Measurements from ENCODE around the gene SLC22A3.
"Not testable (repeated sequence)": the region's sequence is repeated elsewhere in the genome, so short reads cannot be mapped to it uniquely, and the experiment has no call there.

The SLC22A3 gene

GRCh38 chr6:160454303-160454702 lies 106.1 kb downstream of the SLC22A3 start:
- H3K27ac ChIP-seq (ENCODE audit: low read depth, low read length), result no peak overlapping the region

DNA sequence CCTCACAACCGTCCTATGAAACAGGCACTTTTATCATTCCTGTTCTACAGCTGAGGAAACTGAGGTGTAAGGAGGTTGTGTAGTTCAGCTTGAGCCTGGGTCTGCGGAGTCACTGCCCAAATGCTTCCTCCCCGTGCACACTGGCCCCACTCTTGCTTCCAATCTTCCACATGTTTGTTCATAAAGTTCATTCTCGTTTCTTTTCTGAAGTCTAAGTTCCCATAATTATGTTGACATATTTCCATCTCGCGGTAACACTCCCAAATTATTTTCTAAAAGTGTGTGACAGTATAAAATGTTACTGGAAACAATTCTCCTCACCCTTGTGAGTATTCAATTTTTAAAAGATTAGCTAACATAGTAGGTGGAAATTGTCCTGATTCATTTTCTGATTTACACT lies 106.9 kb downstream of the SLC22A3 start:
- no peak overlapping the region for H3K27ac ChIP-seq (ENCODE audit: low read depth, low read length)
- H3K4me1 ChIP-seq (ENCODE audit: control insufficient read depth in 1 of 2, insufficient read depth in 2 of 2, low read length in 2 of 2), result peaks cover 0 to 12% of the 10 kb centered on the region in 2 donors
- no peaks in the 10 kb centered on the region for H3K27me3 ChIP-seq (ENCODE audit: control insufficient read depth in 1 of 2, insufficient read depth in 2 of 2, low read length in 2 of 2)
- no peaks in the 10 kb centered on the region for H3K9me3 ChIP-seq (ENCODE audit: control insufficient read depth in 1 of 2, low read length in 2 of 2)
- no peaks in the 10 kb centered on the region for H3K36me3 ChIP-seq (ENCODE audit: control insufficient read depth in 1 of 2, insufficient read depth in 2 of 2, low read length in 2 of 2)
- no peak overlapping the region for H3K9ac ChIP-seq (ENCODE audit: low read depth in 1 of 2, low read length in 2 of 2)
- no peak overlapping the region for H3K4me3 ChIP-seq (ENCODE audit: low read depth in 1 of 2, low read length in 2 of 2)

More at GRCh38 chr6:160454303-160454702, 106.1 kb downstream of the SLC22A3 start:
- H3K4me3 ChIP-seq (ENCODE audit: low read depth in 1 of 2, low read length in 2 of 2), result no peak overlapping the region
- H3K9ac ChIP-seq (ENCODE audit: low read depth in 1 of 2, low read length in 2 of 2), result no peak overlapping the region
- H3K4me1 ChIP-seq (ENCODE audit: control insufficient read depth in 1 of 2, insufficient read depth in 2 of 2, low read length in 2 of 2), result peaks cover 0 to 12% of the 10 kb centered on the region in 2 donors
- no peaks in the 10 kb centered on the region for H3K27me3 ChIP-seq (ENCODE audit: control insufficient read depth in 1 of 2, insufficient read depth in 2 of 2, low read length in 2 of 2)
- no peaks in the 10 kb centered on the region for H3K36me3 ChIP-seq (ENCODE audit: control insufficient read depth in 1 of 2, insufficient read depth in 2 of 2, low read length in 2 of 2)
- H3K9me3 ChIP-seq (ENCODE audit: control insufficient read depth in 1 of 2, low read length in 2 of 2), result no peaks in the 10 kb centered on the region

DNA sequence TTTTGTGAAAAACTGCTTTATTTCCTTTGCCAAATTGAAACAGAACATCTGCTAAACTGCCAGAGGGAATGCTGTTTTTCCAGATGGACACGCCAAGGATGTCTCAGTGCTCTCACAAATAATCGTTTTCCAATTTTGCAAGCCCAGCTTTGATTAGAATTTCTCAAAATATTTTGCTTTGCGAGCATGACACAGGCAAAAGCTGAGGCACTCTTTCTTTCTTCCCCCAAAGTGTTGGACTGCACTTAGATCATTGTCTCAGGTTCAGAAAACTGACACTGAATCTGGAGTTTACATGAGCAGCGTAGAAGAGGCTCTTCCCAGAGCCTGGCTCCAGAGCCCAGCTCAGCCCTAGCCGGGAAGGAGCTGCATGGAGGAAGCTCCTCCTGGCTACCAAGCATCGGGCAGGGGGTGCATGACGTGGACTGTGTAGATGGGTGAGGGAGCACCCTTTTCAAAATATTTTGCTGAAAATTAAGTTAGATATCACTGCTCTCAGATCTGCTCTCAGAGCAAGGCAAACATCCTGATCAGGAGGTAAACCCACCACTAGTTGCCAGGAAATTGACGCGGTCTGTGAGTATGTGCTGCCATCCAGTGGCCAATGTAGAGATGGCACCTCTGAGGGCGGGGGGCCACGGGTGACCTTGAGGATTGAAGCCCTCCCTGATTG lies 107.5 kb downstream of the SLC22A3 start:
- no peak overlapping the region for H3K27ac ChIP-seq (ENCODE audit: low read depth, low read length)
- no peaks in the 10 kb centered on the region for H3K9me3 ChIP-seq (ENCODE audit: control insufficient read depth in 1 of 2, low read length in 2 of 2)
- no peaks in the 10 kb centered on the region for H3K36me3 ChIP-seq (ENCODE audit: control insufficient read depth in 1 of 2, insufficient read depth in 2 of 2, low read length in 2 of 2)
- no peaks in the 10 kb centered on the region for H3K27me3 ChIP-seq (ENCODE audit: control insufficient read depth in 1 of 2, insufficient read depth in 2 of 2, low read length in 2 of 2)
- H3K9ac ChIP-seq (ENCODE audit: low read depth in 1 of 2, low read length in 2 of 2), result peak overlapping the region in 1 of 2 donors; percentile 20
- peak overlapping the region in 1 of 2 donors; percentile 40 for H3K4me3 ChIP-seq (ENCODE audit: low read depth in 1 of 2, low read length in 2 of 2)
- H3K4me1 ChIP-seq (ENCODE audit: control insufficient read depth in 1 of 2, insufficient read depth in 2 of 2, low read length in 2 of 2), result peaks cover 0 to 12% of the 10 kb centered on the region in 2 donors

DNA sequence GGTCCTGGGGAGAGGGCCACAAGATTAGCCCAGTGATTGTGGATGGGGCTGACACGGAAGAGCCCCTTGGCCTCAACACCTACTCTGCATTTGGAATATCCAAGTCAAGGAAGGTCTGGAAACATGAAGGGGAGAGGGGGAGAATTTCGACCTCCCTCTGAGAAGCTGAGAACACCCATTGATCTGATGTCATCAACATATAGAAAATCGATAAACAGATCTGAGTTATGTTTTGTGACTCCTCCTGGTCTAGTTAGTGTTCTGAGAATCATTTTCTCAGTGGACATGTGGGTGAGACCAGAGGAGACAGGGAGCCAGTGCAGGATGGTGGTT lies 108.0 kb downstream of the SLC22A3 start:
- Histone ChIP-seq H3K4me3 (ENCODE audit: low read depth in 1 of 2, low read length in 2 of 2) (no peak overlapping the region), H3K4me1 (ENCODE audit: control insufficient read depth in 1 of 2, insufficient read depth in 2 of 2, low read length in 2 of 2) (peaks cover 0 to 12% of the 10 kb centered on the region in 2 donors), H3K9me3 (ENCODE audit: control insufficient read depth in 1 of 2, low read length in 2 of 2) (no peaks in the 10 kb centered on the region), H3K27me3 (ENCODE audit: control insufficient read depth in 1 of 2, insufficient read depth in 2 of 2, low read length in 2 of 2) (no peaks in the 10 kb centered on the region), H3K36me3 (ENCODE audit: control insufficient read depth in 1 of 2, insufficient read depth in 2 of 2, low read length in 2 of 2) (no peaks in the 10 kb centered on the region), H3K9ac (ENCODE audit: low read depth in 1 of 2, low read length in 2 of 2) (no peak overlapping the region), H3K27ac (ENCODE audit: low read depth, low read length) (no peak overlapping the region)

- Histone ChIP-seq H3K27me3 (ENCODE audit: control insufficient read depth in 1 of 2, insufficient read depth in 2 of 2, low read length in 2 of 2) (no peaks in the 10 kb centered on the region), H3K4me1 (ENCODE audit: control insufficient read depth in 1 of 2, insufficient read depth in 2 of 2, low read length in 2 of 2) (peaks cover 4 to 16% of the 10 kb centered on the region in 2 donors), H3K9me3 (ENCODE audit: control insufficient read depth in 1 of 2, low read length in 2 of 2) (no peaks in the 10 kb centered on the region), H3K4me3 (ENCODE audit: low read depth in 1 of 2, low read length in 2 of 2) (no peak overlapping the region), H3K9ac (ENCODE audit: low read depth in 1 of 2, low read length in 2 of 2) (no peak overlapping the region), H3K27ac (ENCODE audit: low read depth, low read length) (no peak overlapping the region), H3K36me3 (ENCODE audit: control insufficient read depth in 1 of 2, insufficient read depth in 2 of 2, low read length in 2 of 2) (no peaks in the 10 kb centered on the region)
These were observed 109.6 kb downstream of the SLC22A3 start for GRCh38 chr6:160457823-160458222.

- no peak overlapping the region for H3K27ac ChIP-seq (ENCODE audit: low read depth, low read length)
- H3K36me3 ChIP-seq (ENCODE audit: control insufficient read depth in 1 of 2, insufficient read depth in 2 of 2, low read length in 2 of 2), result no peaks in the 10 kb centered on the region
- peaks cover 8 to 9% of the 10 kb centered on the region in 2 donors for H3K4me1 ChIP-seq (ENCODE audit: control insufficient read depth in 1 of 2, insufficient read depth in 2 of 2, low read length in 2 of 2)
- no peaks in the 10 kb centered on the region for H3K27me3 ChIP-seq (ENCODE audit: control insufficient read depth in 1 of 2, insufficient read depth in 2 of 2, low read length in 2 of 2)
- no peaks in the 10 kb centered on the region for H3K9me3 ChIP-seq (ENCODE audit: control insufficient read depth in 1 of 2, low read length in 2 of 2)
- H3K4me3 ChIP-seq (ENCODE audit: low read depth in 1 of 2, low read length in 2 of 2), result no peak overlapping the region
- no peak overlapping the region for H3K9ac ChIP-seq (ENCODE audit: low read depth in 1 of 2, low read length in 2 of 2)
These were observed 113.5 kb downstream of the SLC22A3 start for GRCh38 chr6:160461641-160462040.

DNA sequence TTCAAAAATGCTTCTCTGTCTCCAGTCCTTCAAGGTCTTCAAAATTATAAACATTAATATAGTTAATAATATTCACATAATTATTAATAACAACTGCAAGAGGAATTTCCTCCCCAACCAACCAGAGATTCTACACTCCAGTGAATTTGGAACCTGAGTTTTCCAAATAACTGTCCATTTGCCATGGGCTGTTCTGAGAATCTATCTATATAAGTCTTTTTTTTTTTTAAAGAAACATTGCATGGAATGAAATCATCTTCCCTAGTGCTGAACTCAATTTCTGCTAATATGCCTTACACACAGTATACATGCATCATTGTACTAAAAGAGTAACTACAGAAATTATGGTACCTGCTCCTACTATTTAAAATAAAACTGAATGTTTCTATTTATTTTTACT lies 113.9 kb downstream of the SLC22A3 start:
- Histone ChIP-seq H3K4me1 (ENCODE audit: control insufficient read depth in 1 of 2, insufficient read depth in 2 of 2, low read length in 2 of 2) (peaks cover 8 to 9% of the 10 kb centered on the region in 2 donors), H3K27ac (ENCODE audit: low read depth, low read length) (no peak overlapping the region), H3K36me3 (ENCODE audit: control insufficient read depth in 1 of 2, insufficient read depth in 2 of 2, low read length in 2 of 2) (no peaks in the 10 kb centered on the region)

DNA sequence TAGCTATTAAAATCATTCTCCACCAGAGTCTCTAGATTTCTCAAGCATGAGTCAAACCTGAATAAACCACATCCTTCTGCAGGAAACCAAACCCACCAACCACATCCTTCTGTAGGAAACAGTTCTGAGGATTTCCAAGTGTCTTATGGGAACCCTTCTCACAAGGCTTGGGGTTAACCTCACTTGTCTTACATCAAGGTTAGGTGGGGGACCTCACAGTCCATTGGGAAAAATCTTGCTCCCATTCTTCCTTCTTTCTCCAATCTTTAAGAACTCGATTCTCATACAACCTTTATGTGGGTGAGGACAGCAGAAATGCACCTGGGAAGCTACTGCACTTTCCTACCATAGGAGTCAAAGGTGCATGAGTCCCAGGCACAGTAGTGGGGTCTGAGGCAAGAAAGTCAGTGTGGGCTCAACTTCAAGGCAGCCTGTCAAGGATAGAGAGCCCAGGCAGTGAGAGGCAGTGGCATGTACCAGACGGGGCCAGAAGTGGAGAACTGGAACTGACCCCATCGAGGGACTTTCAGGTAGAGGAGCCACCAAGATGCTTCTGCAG lies 114.5 kb downstream of the SLC22A3 start:
- Histone ChIP-seq H3K27ac (ENCODE audit: low read depth, low read length) (no peak overlapping the region), H3K9ac (ENCODE audit: low read depth in 1 of 2, low read length in 2 of 2) (no peak overlapping the region), H3K36me3 (ENCODE audit: control insufficient read depth in 1 of 2, insufficient read depth in 2 of 2, low read length in 2 of 2) (no peaks in the 10 kb centered on the region), H3K27me3 (ENCODE audit: control insufficient read depth in 1 of 2, insufficient read depth in 2 of 2, low read length in 2 of 2) (no peaks in the 10 kb centered on the region), H3K4me3 (ENCODE audit: low read depth in 1 of 2, low read length in 2 of 2) (no peak overlapping the region), H3K9me3 (ENCODE audit: control insufficient read depth in 1 of 2, low read length in 2 of 2) (no peaks in the 10 kb centered on the region), H3K4me1 (ENCODE audit: control insufficient read depth in 1 of 2, insufficient read depth in 2 of 2, low read length in 2 of 2) (peaks cover 8 to 9% of the 10 kb centered on the region in 2 donors)

More for the DNA sequence above, 113.9 kb downstream of the SLC22A3 start:
- H3K9me3 ChIP-seq (ENCODE audit: control insufficient read depth in 1 of 2, low read length in 2 of 2), result no peaks in the 10 kb centered on the region
- H3K9ac ChIP-seq (ENCODE audit: low read depth in 1 of 2, low read length in 2 of 2), result no peak overlapping the region
- no peak overlapping the region for H3K4me3 ChIP-seq (ENCODE audit: low read depth in 1 of 2, low read length in 2 of 2)
- no peaks in the 10 kb centered on the region for H3K27me3 ChIP-seq (ENCODE audit: control insufficient read depth in 1 of 2, insufficient read depth in 2 of 2, low read length in 2 of 2)

- H3K4me1 ChIP-seq (ENCODE audit: control insufficient read depth in 1 of 2, insufficient read depth in 2 of 2, low read length in 2 of 2), result peaks cover 6 to 8% of the 10 kb centered on the region in 2 donors
- no peak overlapping the region for H3K27ac ChIP-seq (ENCODE audit: low read depth, low read length)
- no peaks in the 10 kb centered on the region for H3K36me3 ChIP-seq (ENCODE audit: control insufficient read depth in 1 of 2, insufficient read depth in 2 of 2, low read length in 2 of 2)
- no peaks in the 10 kb centered on the region for H3K9me3 ChIP-seq (ENCODE audit: control insufficient read depth in 1 of 2, low read length in 2 of 2)
- no peak overlapping the region for H3K9ac ChIP-seq (ENCODE audit: low read depth in 1 of 2, low read length in 2 of 2)
- H3K4me3 ChIP-seq (ENCODE audit: low read depth in 1 of 2, low read length in 2 of 2), result no peak overlapping the region
- no peaks in the 10 kb centered on the region for H3K27me3 ChIP-seq (ENCODE audit: control insufficient read depth in 1 of 2, insufficient read depth in 2 of 2, low read length in 2 of 2)
These were observed 116.6 kb downstream of the SLC22A3 start for GRCh38 chr6:160464744-160465143.

DNA sequence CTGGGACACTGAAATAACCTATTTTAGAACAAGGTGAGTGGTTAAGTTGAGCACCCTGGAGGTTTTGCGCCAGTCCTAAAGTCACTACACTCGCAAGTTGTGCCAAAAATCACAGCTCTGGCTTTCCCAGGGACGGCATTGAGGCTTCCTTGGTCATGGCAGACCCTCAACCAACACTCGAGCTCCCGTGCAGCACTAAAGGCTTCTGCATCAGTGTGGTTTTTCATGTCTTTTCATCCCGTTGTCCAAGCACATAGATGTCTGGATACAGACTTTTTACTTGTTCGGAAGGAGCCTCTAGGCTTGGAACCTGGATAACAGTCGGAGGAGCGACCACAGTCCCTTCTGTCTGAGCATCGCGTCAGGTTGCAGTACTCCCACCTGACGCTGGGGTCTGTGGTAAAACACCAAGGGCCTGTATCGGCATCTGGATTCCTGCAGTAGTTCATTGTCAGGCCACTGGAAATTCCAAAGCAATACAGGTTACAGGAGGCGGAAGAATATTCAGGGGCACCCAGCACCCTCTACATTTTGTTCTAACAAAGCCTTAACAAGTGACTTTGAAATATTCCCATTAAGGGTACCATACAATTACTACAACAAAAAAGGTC lies 119.2 kb downstream of the SLC22A3 start:
- H3K27ac ChIP-seq (ENCODE audit: low read depth, low read length); H3K9me3 ChIP-seq (ENCODE audit: control insufficient read depth in 1 of 2, low read length in 2 of 2); H3K4me3 ChIP-seq (ENCODE audit: low read depth in 1 of 2, low read length in 2 of 2); H3K27me3 ChIP-seq (ENCODE audit: control insufficient read depth in 1 of 2, insufficient read depth in 2 of 2, low read length in 2 of 2); H3K9ac ChIP-seq (ENCODE audit: low read depth in 1 of 2, low read length in 2 of 2); H3K4me1 ChIP-seq (ENCODE audit: control insufficient read depth in 1 of 2, insufficient read depth in 2 of 2, low read length in 2 of 2); H3K36me3 ChIP-seq (ENCODE audit: control insufficient read depth in 1 of 2, insufficient read depth in 2 of 2, low read length in 2 of 2): not testable (repeated sequence)

Data from duodenal mucosa (tissue), 2 donors.